MCF 10A (cell line): ENCODE data around the gene NRXN3. TPM values are rescaled to one million over a fixed set of nuclear protein-coding genes. Genes with fewer than 3 reads are reported as not detected.

Experiments
- BruUV-seq: library from RNA; stranded (reverse); fragments of 400-500 nt; replicated peaks from 2 replicates; lab custom pipeline; 2021; lab: Mats Ljungman, UMichigan
- CTCF ChIA-PET: fragments of 300-600 bp; sonication (Branson Sonifier 250); formaldehyde crosslinking; extraction: SDS; loops from one replicate; lab custom pipeline; 2021; ENCODE audit warnings: antibody characterized with exemption, inconsistent platforms; lab: Yijun Ruan, JAX
- POLR2A ChIA-PET: fragments of 300-600, 350-650 bp; sonication (Branson Sonifier 250); formaldehyde crosslinking; extraction: SDS; loops from one replicate; lab custom pipeline; 2020; ENCODE audit warnings: antibody characterized with exemption, inconsistent platforms; lab: Yijun Ruan, JAX
- DNase-seq: peaks from one replicate; pipeline ENCODE4 v3.0.0-alpha.2; 2018; ENCODE audit not compliant: unreplicated experiment
- H3K27ac Mint-ChIP-seq: one replicate; pipeline ENCODE4 v1.8.0; 2022; ENCODE audit warnings: mild to moderate bottlenecking, low read depth, mixed read lengths; ENCODE audit not compliant: unreplicated experiment
- H3K27me3 Mint-ChIP-seq: one replicate; pipeline ENCODE4 v1.8.0; 2022; ENCODE audit warnings: mixed read lengths; ENCODE audit not compliant: insufficient read depth, unreplicated experiment
- H3K36me3 Mint-ChIP-seq: one replicate; pipeline ENCODE4 v1.8.0; 2022; ENCODE audit warnings: mild to moderate bottlenecking, moderate library complexity, mixed read lengths; ENCODE audit not compliant: insufficient read depth, unreplicated experiment
- H3K4me1 Mint-ChIP-seq: one replicate; pipeline ENCODE4 v1.8.0; 2022; ENCODE audit warnings: mixed read lengths; ENCODE audit not compliant: insufficient read depth, unreplicated experiment
- H3K4me3 Mint-ChIP-seq: one replicate; pipeline ENCODE4 v1.8.0; 2022; ENCODE audit warnings: mild to moderate bottlenecking, moderate library complexity, mixed read lengths; ENCODE audit not compliant: unreplicated experiment
- H3K9me3 Mint-ChIP-seq: one replicate; pipeline ENCODE4 v1.8.0; 2022; ENCODE audit warnings: mixed read lengths; ENCODE audit not compliant: unreplicated experiment
- CTCF ChIP-seq: fragments of 200-600 bp; IDR thresholded peaks from one replicate; pipeline ENCODE4 v1.8.0; 2022; ENCODE audit warnings: antibody characterized with exemption, mild to moderate bottlenecking; ENCODE audit not compliant: unreplicated experiment
- intact Hi-C: fragments of 100-400 bp; cut with micrococcal nuclease; formaldehyde crosslinking; loops from 2 replicates; pipeline ENCODE4 v1.14.1; 2022
- total RNA-seq: library from RNA; stranded (reverse); gene quantifications from 2 replicates; pipeline ENCODE4 v1.2.3, GENCODE V29; 2022

Gene NRXN3
- total RNA-seq, 1 experiment from 2014 or later = not detected

GRCh38 chr14:79229383-79229909, 1059.3 kb downstream of the NRXN3 start:
- BruUV-seq = no TSS peak
- H3K4me1 Mint-ChIP-seq = no peaks in the 10 kb centered on the region

GRCh38 chr14:79242666-79243065, 1072.5 kb downstream of the NRXN3 start:
- Mint-ChIP-seq H3K27me3 (peaks cover 12% of the 10 kb centered on the region), H3K36me3 (no peaks in the 10 kb centered on the region), H3K4me1 (no peaks in the 10 kb centered on the region), H3K9me3 (no peaks in the 10 kb centered on the region), H3K27ac (no peak overlapping the region), H3K4me3 (no peak overlapping the region)
- BruUV-seq = no TSS peak
- TF ChIP-seq CTCF = no peak
- CTCF ChIA-PET = interaction anchor here (0.6 kb wide), 1 partner anchor 563 kb away, joined by 3 read pairs; no protein-coding TSS in a partner anchor
- POLR2A ChIA-PET = interaction anchor here (0.6 kb wide), 1 partner anchor 9 kb away, joined by 5 read pairs; no protein-coding TSS in a partner anchor
- intact Hi-C loops = no loop called here
- DNase-seq = no peak

More at GRCh38 chr14:79229383-79229909, 1059.3 kb downstream of the NRXN3 start:
- CTCF ChIA-PET = interaction anchor here (0.7 kb wide), 1 partner anchor 222 kb away, joined by 3 read pairs; no protein-coding TSS in a partner anchor
- Mint-ChIP-seq H3K36me3 (no peaks in the 10 kb centered on the region), H3K9me3 (no peaks in the 10 kb centered on the region), H3K27ac (no peak overlapping the region), H3K4me3 (no peak overlapping the region), H3K27me3 (peaks cover 16% of the 10 kb centered on the region)
- intact Hi-C loops = no loop called here
- no peak for DNase-seq
- POLR2A ChIA-PET = no interaction called here
- TF ChIP-seq CTCF = no peak

GRCh38 chr14:79246173-79246572, 1076.0 kb downstream of the NRXN3 start:
- Mint-ChIP-seq H3K27ac (no peak overlapping the region), H3K4me1 (no peaks in the 10 kb centered on the region), H3K27me3 (peaks cover 21% of the 10 kb centered on the region), H3K4me3 (no peak overlapping the region), H3K9me3 (no peaks in the 10 kb centered on the region), H3K36me3 (no peaks in the 10 kb centered on the region)
- no peak for DNase-seq
- ChIA-PET POLR2A (no interaction called here), CTCF (no interaction called here)
- BruUV-seq = no TSS peak
- no peak for TF ChIP-seq CTCF
- intact Hi-C loops = no loop called here

- intact Hi-C loops = no loop called here
- ChIA-PET POLR2A (no interaction called here), CTCF (interaction anchor here (0.6 kb wide), 2 partner anchors 314 to 663 kb away, joined by 3 to 4 read pairs; no protein-coding TSS in a partner anchor)
- Mint-ChIP-seq H3K27me3 (peaks cover 26% of the 10 kb centered on the region), H3K4me1 (no peaks in the 10 kb centered on the region), H3K27ac (no peak overlapping the region), H3K4me3 (no peak overlapping the region), H3K36me3 (no peaks in the 10 kb centered on the region), H3K9me3 (no peaks in the 10 kb centered on the region)
- DNase-seq = no peak
- BruUV-seq = no TSS peak
- no peak for TF ChIP-seq CTCF
Measured at GRCh38 chr14:79248126-79248525, 1078.0 kb downstream of the NRXN3 start.
